Upper lobe of left lung (tissue), 6 donors: Measurements from ENCODE around the gene CDHR1. TPM values are rescaled to one million over a fixed set of nuclear protein-coding genes. Genes with fewer than 3 reads are reported as not detected.
A peak's percentile ranks its signal among the peaks of the same experiment; 100 is the strongest.
"Not testable (repeated sequence)": the region's sequence is repeated elsewhere in the genome, so short reads cannot be mapped to it uniquely, and the experiment has no call there.

Experiments used
- ATAC-seq, 2 donors: fragments of 200-7000 bp; cut with Tn5 transposase; one replicate each; pipeline ENCODE4 v1.9.1; 2022; ENCODE audit warnings: mild to moderate bottlenecking in 2 of 2, moderate library complexity in 2 of 2; ENCODE audit not compliant: low FRiP score in 2 of 2
- DNase-seq, 2 donors: peaks; one replicate each; pipeline ENCODE4 v3.0.0-alpha.2; 2019 to 2020
- H3K27ac ChIP-seq, 4 donors: fragments of 200-600 bp; sonication (generic); one replicate each; pipeline ENCODE4 v1.5.1; 2016 to 2019
- H3K27me3 ChIP-seq, 4 donors: fragments of 200-600 bp; sonication (generic); one replicate each; pipeline ENCODE4 v1.5.1; 2017 to 2019
- H3K36me3 ChIP-seq, 4 donors: fragments of 200-600 bp; sonication (generic); one replicate each; pipeline ENCODE4 v1.5.1; 2016 to 2019
- H3K4me1 ChIP-seq, 4 donors: fragments of 200-600 bp; sonication (generic); one replicate each; pipeline ENCODE4 v1.5.1; 2018 to 2019
- H3K4me3 ChIP-seq, 4 donors: fragments of 200-600 bp; sonication (generic); one replicate each; pipeline ENCODE4 v1.5.1; 2017 to 2019; ENCODE audit warnings: mild to moderate bottlenecking in 2 of 4, moderate library complexity in 1 of 4
- H3K9me3 ChIP-seq, 4 donors: fragments of 200-600 bp; sonication (generic); one replicate each; pipeline ENCODE4 v1.5.1; 2018 to 2019
- EP300 ChIP-seq, 4 donors: sonication (generic); formaldehyde crosslinking; IDR thresholded peaks; one replicate each; pipeline ENCODE4 v1.5.1; 2017; ENCODE audit warnings: antibody characterized with exemption in 4 of 4, control low read depth in 2 of 4
- POLR2A ChIP-seq, 4 donors: fragments of 450-650 bp; IDR thresholded peaks; one replicate each; pipeline ENCODE4 v1.5.1; 2016 to 2017; ENCODE audit warnings: antibody characterized with exemption in 4 of 4, mild to moderate bottlenecking in 2 of 4
- POLR2AphosphoS5 ChIP-seq, 2 donors: sonication (generic); formaldehyde crosslinking; IDR thresholded peaks; one replicate each; pipeline ENCODE4 v1.5.1; 2017; ENCODE audit warnings: antibody characterized with exemption in 2 of 2
- WGBS, 2 donors: methylation state at CpG; one replicate each; pipeline ENCODE4 v1.1.5; 2017 to 2018; 5-methylcytosine and 5-hydroxymethylcytosine counted together
- total RNA-seq, 6 donors: library from RNA; depleted of rRNA in 4 of 6; stranded (reverse); fragments of >200 nt in 4 of 6; gene quantifications; one replicate each; pipeline versions ENCODE4 v1.1.0 to v1.2.1, GENCODE V29; 2016 to 2021
- TF ChIP-seq, protein P1 (sequence below), 6 experiments: fragments of 450-650 bp in 4 of 6; fragments of 200-600 bp in 2 of 6; sonication (generic) in 2 of 6; IDR thresholded peaks; one replicate each; pipeline ENCODE4 v1.5.1; 2016 to 2019; ENCODE audit warnings: antibody characterized with exemption in 6 of 6
- donor health status: DM: no; HTN: no; CAD: no; lungs with moderate emphysema.
- donor health status: DM: no; HTN: yes; CAD: no; lungs with severe emphysema.

CDHR1 gene
- total RNA-seq, 6 donors from 2014 or later: 0.30 to 0.46 (median 0.33) TPM; not detected in 2

DNA sequence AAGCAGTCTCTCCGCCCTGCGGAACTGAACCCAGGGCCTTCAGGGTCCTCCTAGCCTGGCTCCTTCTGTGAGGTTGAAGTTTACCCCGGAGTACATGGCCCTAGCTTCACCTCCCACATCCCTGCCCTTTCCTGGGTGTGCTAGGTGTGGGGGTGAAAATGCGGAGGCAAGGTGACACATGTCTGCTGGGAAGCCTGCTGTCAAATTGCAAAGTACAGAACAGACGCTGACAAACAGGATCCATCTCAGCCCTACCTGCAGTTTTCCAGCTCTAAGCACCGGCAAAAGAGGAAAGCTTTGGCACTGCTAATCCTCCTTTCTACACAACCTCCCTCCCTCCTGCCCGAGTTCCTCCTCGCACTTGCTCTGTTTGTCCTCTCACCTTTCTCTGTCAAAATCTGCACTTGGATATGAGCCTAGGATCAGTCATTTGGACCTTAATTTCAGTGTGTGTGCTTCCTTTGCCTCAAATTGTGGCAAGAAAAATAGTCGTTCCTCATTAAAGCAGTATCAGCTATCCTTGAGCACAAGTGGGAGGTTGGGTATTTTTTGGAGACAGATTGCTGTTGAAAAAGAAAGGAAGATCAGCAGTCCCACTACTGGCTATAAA lies 35.2 kb upstream of the CDHR1 start:
- peaks cover 5 to 15% (median 12%) of the 10 kb centered on the region in 4 donors for H3K36me3 ChIP-seq
- whole genome bisulfite sequencing, 2 donors: 31% methylated on average over 9 of the region's 9 CpGs
- no peak overlapping the region for H3K4me3 ChIP-seq
- TF ChIP-seq POLR2AphosphoS5 (IDR thresholded peaks at IDR 0.05): no peak
- TF ChIP-seq POLR2A (IDR thresholded peaks at IDR 0.05): no peak
- TF ChIP-seq EP300 (IDR thresholded peaks at IDR 0.05): no peak
- TF ChIP-seq, protein P1, sequence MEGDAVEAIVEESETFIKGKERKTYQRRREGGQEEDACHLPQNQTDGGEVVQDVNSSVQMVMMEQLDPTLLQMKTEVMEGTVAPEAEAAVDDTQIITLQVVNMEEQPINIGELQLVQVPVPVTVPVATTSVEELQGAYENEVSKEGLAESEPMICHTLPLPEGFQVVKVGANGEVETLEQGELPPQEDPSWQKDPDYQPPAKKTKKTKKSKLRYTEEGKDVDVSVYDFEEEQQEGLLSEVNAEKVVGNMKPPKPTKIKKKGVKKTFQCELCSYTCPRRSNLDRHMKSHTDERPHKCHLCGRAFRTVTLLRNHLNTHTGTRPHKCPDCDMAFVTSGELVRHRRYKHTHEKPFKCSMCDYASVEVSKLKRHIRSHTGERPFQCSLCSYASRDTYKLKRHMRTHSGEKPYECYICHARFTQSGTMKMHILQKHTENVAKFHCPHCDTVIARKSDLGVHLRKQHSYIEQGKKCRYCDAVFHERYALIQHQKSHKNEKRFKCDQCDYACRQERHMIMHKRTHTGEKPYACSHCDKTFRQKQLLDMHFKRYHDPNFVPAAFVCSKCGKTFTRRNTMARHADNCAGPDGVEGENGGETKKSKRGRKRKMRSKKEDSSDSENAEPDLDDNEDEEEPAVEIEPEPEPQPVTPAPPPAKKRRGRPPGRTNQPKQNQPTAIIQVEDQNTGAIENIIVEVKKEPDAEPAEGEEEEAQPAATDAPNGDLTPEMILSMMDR (IDR thresholded peaks at IDR 0.05): no peak
- no peaks in the 10 kb centered on the region for H3K27me3 ChIP-seq
- H3K27ac ChIP-seq: no peak overlapping the region
- peaks cover 0 to 2% (median 0%) of the 10 kb centered on the region in 4 donors for H3K4me1 ChIP-seq
- DNase-seq: no peak
- no peaks in the 10 kb centered on the region for H3K9me3 ChIP-seq
- ATAC-seq: no peak

DNA sequence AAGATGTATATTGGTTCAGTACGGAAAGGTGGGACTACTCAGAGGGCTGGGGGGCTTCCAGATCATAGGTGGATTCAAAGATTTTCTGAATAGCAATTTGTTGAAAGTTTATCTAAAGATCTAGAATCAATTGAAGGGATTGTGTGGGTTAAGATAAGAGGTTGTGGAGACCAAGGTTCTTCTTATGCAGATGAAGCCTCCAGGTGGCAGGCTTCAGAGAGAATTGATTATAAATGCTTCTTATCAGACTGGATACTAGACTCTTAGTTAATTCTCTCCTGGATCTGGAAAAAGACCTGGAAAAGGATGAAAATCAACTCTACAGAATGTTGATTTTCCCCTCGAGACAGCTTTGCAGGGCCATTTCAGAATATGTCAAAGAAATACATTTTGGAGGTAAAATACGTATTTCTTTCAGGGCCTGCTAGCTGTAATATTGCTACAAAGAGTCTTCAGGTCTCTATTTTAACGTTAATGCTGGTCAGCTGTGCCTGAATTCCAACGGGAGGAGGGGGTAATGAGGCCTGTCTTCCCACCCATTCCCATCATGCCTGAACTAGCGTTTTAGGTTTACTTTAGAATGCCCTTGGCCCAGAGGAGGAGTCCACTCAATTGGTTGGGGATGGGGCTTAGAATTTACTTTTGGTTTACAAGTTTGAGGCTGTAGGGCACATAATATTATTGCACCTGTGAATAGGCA lies 33.5 kb upstream of the CDHR1 start:
- H3K36me3 ChIP-seq: no peaks in the 10 kb centered on the region
- no peaks in the 10 kb centered on the region for H3K27me3 ChIP-seq
- H3K27ac ChIP-seq: no peak overlapping the region
- TF ChIP-seq POLR2AphosphoS5 (IDR thresholded peaks at IDR 0.05): no peak
- no peak for TF ChIP-seq EP300 (IDR thresholded peaks at IDR 0.05)
- TF ChIP-seq POLR2A (IDR thresholded peaks at IDR 0.05): no peak
- TF ChIP-seq, protein P1 (IDR thresholded peaks at IDR 0.05): no peak
- H3K9me3 ChIP-seq: no peaks in the 10 kb centered on the region
- WGBS, 2 donors: 50% methylated on average over 6 of the region's 6 CpGs
- ATAC-seq (no peak), DNase-seq (no peak)
- peaks cover 0 to 2% (median 0%) of the 10 kb centered on the region in 4 donors for H3K4me1 ChIP-seq
- no peak overlapping the region for H3K4me3 ChIP-seq

DNA sequence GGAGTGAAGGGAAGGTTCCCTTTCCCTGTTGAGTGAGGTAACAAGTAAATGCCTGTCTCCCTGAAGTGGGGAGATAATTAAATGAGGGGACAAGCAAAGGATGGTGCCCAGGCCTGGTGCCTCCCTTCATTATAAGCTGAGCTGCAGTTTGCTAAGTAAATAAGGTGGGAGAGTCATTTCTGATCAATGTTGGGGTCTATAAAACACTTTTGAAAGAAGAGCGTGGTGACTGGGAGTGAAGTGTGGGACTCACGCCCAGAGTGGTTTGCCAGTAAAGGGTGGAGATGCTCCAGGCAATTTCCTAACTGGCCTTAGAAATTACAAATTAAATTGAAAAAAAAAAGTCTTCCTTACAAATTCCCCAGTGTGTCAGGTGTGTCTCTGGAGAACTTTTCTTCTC lies 30.3 kb upstream of the CDHR1 start:
- Histone ChIP-seq H3K27ac (no peak overlapping the region), H3K4me1 (peaks cover 0 to under 1% (median 0%) of the 10 kb centered on the region in 4 donors), H3K27me3 (no peaks in the 10 kb centered on the region), H3K9me3 (peaks cover 0 to 8% (median 0%) of the 10 kb centered on the region in 4 donors), H3K4me3 (no peak overlapping the region), H3K36me3 (no peaks in the 10 kb centered on the region)
- no peak for TF ChIP-seq POLR2AphosphoS5 (IDR thresholded peaks at IDR 0.05)
- no peak for DNase-seq
- 51 to 62% methylated on average over 2 of the region's 2 CpGs for WGBS, 2 donors
- ATAC-seq: no peak

DNA sequence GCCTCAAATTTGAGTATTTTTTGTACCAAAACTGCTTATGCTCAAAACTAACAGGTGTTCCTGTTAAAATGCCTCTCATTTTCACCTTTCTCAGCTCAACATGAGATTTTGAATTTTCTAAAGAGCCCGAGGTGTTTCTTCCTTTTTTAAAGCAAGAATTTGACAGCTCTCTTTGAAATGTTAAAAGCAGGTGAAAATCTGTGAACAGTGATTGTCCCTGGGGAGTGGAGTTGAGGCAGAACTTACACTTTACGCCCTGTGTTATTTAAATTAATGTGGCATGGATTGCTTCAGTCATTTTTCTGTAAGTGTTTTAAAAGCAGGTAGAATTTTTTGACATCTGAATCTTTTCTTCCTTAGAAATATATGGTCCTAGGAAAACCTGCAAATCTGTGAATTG lies 29.9 kb upstream of the CDHR1 start:
- Histone ChIP-seq H3K36me3 (no peaks in the 10 kb centered on the region), H3K4me1 (no peaks in the 10 kb centered on the region), H3K27ac (no peak overlapping the region), H3K4me3 (no peak overlapping the region), H3K9me3 (peaks cover 0 to 8% (median 0%) of the 10 kb centered on the region in 4 donors), H3K27me3 (no peaks in the 10 kb centered on the region)
- no peak for TF ChIP-seq POLR2AphosphoS5 (IDR thresholded peaks at IDR 0.05)
- no peak for TF ChIP-seq POLR2A (IDR thresholded peaks at IDR 0.05)
- TF ChIP-seq, protein P1 (IDR thresholded peaks at IDR 0.05): no peak
- no peak for TF ChIP-seq EP300 (IDR thresholded peaks at IDR 0.05)
- ATAC-seq (no peak), DNase-seq (no peak)
- WGBS, 2 donors: 33 to 49% methylated on average over 2 of the region's 2 CpGs

DNA sequence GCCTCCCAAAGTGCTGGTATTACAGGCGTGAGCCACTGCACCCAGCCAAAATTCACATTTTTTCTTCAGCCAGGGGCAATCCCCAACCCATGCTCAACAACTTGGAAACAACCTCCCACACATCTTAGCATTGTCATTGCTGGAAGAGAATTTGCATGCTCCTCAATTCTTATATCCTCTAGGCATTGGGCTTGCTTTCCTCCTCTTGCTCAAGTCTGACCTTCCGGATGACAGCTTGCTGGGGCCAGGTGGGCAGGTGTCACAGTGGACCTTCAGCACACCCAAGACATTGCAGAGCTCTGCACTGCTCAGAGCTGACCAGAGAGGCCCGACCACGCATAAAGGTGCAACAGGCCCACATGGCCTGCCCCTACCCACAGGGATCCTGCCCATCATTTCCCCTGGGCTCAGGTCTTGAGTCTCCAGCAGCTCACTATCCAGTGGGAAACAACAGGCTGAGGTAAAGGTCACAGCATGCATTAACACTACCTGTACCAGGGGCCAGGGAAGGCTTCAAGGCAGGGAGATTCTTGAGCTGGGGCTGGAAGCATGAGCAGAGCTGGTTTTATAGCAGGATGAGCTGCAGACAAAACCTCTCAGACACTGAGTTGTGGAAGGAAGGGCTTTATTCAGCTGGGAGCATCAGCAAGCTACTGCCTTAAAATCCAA lies 27.6 kb upstream of the CDHR1 start:
- 76 to 81% methylated on average over 2 to 4 of the region's 4 CpGs for WGBS, 2 donors
- H3K36me3 ChIP-seq: no peaks in the 10 kb centered on the region
- peak in 1 of 2 donors; percentile 40 for ATAC-seq
- no peak overlapping the region for H3K4me3 ChIP-seq
- TF ChIP-seq, protein P1 (IDR thresholded peaks at IDR 0.05): no peak
- TF ChIP-seq EP300 (IDR thresholded peaks at IDR 0.05): no peak
- TF ChIP-seq POLR2A (IDR thresholded peaks at IDR 0.05): no peak
- TF ChIP-seq POLR2AphosphoS5 (IDR thresholded peaks at IDR 0.05): no peak
- DNase-seq: no peak
- no peak overlapping the region for H3K27ac ChIP-seq
- peaks cover 0 to 8% (median 0%) of the 10 kb centered on the region in 4 donors for H3K9me3 ChIP-seq
- no peaks in the 10 kb centered on the region for H3K27me3 ChIP-seq
- no peaks in the 10 kb centered on the region for H3K4me1 ChIP-seq

DNA sequence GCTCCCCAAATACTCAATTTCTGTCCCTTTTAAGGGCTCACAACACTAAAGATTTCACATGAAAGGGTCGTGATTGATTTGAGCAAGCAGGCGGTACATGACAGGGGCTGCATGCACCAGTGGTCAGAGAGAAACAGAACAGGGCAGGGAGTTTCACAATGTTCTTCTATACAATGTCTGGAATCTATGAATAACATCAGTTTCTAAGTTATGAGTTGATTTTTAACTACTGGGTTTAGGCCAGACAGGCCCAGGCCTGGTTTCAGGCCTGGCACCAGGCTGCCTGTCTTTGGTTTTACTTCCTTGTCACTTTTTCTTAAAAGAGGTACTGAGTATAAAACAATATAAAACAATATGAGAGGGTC lies 27.1 kb upstream of the CDHR1 start:
- H3K9me3 ChIP-seq, H3K4me3 ChIP-seq, ATAC-seq, H3K27ac ChIP-seq, H3K27me3 ChIP-seq, H3K36me3 ChIP-seq, H3K4me1 ChIP-seq, DNase-seq: not testable (repeated sequence)
- 93 to 95% methylated on average over 2 of the region's 2 CpGs for WGBS, 2 donors

DNA sequence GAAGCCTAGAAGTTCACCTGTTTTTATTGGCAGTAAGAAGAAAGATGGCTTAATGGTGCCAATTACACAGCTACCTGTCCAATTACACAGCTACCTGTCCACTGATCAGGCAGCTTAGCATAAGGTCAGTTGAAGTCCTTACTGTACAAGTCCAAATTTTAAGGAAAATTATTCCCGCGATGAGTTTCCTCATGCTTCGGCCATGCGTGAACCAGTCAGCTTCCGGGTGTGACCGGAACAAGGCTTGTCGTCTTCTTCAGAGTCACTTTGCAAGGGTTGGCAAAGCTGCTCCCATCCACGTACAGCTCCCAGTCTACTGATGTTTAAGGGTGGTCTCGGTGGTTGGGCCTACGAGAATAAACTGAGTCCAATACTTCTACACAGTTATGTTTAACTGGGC lies 26.0 kb upstream of the CDHR1 start:
- not testable (repeated sequence) for H3K4me1 ChIP-seq, H3K27me3 ChIP-seq, H3K9me3 ChIP-seq, H3K4me3 ChIP-seq, H3K27ac ChIP-seq, ATAC-seq, H3K36me3 ChIP-seq, DNase-seq
- WGBS, 2 donors: 95 to 97% methylated on average over 10 of the region's 10 CpGs

DNA sequence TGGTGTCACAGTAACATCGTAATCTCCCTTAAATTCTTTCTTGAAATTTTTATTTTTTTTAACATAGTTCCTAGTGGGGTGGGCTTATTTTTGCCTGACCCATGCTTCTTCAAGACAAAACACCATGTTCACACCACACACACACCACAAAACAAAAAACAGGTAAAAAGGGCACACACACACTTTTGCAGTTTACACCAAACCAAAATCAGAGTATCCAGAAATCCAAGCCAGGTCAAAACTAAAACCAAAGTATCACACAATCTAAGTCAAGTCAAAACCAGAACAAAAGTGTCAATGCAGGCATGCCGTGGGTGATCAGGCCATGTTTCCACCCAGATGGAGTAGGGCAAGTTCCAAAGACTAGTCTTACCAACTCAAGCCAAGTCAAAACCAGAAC lies 23.1 kb upstream of the CDHR1 start:
- H3K27ac ChIP-seq: not testable (repeated sequence)

More for the DNA sequence above, 23.1 kb upstream of the CDHR1 start:
- not testable (repeated sequence) for ATAC-seq, H3K9me3 ChIP-seq, DNase-seq, H3K4me3 ChIP-seq, H3K27me3 ChIP-seq, H3K4me1 ChIP-seq, H3K36me3 ChIP-seq
- 80 to 81% methylated on average over 2 of the region's 2 CpGs for WGBS, 2 donors
